Measurements from ENCODE around the gene WFIKKN2.

Gene WFIKKN2

GRCh38 chr17:50834429-50835300 is 721 bp upstream of the WFIKKN2 start:
- DNase-seq (ENCODE audit: low read depth in 2 of 2), result no peak

- no peak for DNase-seq (ENCODE audit: low read depth in 2 of 2)
These were observed 1.4 kb downstream of the WFIKKN2 start for GRCh38 chr17:50836826-50837225.

- no peak for DNase-seq (ENCODE audit: low read depth in 2 of 2)
These were observed 2.0 kb downstream of the WFIKKN2 start for GRCh38 chr17:50837286-50837979.

GRCh38 chr17:50837980-50838954 is 2.9 kb downstream of the WFIKKN2 start:
- DNase-seq (ENCODE audit: low read depth in 2 of 2), result no peak

DNA sequence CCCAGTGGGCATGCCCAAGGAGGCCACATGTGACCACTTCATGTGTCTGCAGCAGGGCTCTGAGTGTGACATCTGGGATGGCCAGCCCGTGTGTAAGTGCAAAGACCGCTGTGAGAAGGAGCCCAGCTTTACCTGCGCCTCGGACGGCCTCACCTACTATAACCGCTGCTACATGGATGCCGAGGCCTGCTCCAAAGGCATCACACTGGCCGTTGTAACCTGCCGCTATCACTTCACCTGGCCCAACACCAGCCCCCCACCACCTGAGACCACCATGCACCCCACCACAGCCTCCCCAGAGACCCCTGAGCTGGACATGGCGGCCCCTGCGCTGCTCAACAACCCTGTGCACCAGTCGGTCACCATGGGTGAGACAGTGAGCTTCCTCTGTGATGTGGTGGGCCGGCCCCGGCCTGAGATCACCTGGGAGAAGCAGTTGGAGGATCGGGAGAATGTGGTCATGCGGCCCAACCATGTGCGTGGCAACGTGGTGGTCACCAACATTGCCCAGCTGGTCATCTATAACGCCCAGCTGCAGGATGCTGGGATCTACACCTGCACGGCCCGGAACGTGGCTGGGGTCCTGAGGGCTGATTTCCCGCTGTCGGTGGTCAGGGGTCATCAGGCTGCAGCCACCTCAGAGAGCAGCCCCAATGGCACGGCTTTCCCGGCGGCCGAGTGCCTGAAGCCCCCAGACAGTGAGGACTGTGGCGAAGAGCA is 4.4 kb downstream of the WFIKKN2 start:
- no peak for DNase-seq (ENCODE audit: low read depth in 2 of 2)

DNA sequence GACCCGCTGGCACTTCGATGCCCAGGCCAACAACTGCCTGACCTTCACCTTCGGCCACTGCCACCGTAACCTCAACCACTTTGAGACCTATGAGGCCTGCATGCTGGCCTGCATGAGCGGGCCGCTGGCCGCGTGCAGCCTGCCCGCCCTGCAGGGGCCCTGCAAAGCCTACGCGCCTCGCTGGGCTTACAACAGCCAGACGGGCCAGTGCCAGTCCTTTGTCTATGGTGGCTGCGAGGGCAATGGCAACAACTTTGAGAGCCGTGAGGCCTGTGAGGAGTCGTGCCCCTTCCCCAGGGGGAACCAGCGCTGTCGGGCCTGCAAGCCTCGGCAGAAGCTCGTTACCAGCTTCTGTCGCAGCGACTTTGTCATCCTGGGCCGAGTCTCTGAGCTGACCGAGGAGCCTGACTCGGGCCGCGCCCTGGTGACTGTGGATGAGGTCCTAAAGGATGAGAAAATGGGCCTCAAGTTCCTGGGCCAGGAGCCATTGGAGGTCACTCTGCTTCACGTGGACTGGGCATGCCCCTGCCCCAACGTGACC is 5.0 kb downstream of the WFIKKN2 start:
- no peak for DNase-seq (ENCODE audit: low read depth in 2 of 2)

GRCh38 chr17:50841277-50841948 is 6.0 kb downstream of the WFIKKN2 start:
- DNase-seq (ENCODE audit: low read depth in 2 of 2), result no peak

DNA sequence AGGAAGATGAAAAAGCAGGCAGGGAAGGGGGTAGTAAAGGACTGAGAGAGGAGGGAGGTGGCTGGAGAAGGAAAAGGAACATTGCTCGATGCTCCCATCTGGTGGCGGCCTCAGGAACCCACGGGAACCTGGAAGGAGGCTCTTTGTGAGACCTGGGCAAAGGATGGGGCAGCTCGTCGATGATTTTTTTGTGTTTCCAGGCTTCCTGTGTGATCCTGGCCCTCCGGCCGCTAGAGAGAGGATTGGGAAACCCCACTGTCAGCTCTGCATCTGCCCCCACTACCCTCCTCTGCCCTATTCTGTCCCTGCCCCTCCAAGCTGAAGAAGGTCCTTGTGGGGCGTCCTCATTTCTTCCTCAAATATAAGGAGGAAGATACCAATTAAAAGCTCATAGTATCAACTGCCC is 6.6 kb downstream of the WFIKKN2 start:
- DNase-seq (ENCODE audit: low read depth in 2 of 2), result no peak

DNA sequence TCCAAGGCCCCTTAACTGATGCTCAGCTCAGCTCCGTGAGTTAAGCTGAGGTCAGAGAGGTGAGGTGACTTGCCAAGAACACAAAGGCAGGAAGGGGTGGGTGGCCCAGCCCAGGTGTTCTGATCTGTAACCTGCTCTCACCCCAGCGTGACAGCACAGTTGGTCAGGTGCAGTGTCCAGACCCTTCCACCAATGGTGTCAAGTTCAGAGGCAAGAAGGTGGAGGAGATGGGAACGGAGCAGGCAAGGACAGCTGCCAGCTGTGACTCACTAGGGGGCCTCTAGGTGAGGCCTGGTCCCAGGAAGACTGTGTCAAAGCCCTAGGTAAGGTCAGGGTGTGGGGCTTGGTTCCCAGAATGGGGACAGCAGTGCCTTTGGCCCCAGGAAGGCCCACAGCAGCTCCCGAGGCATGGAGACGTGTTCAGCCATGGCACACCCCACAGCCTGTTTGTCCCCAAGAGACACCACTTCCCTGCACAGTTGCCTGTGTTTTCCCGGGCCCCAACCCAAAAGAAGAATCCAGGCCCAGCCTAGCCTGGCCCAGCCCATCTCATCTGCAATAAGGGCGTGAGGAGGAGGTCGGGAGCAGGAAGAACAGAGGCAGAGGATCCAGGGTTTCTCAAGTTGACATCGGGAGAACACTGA is 7.2 kb downstream of the WFIKKN2 start:
- no peak for DNase-seq (ENCODE audit: low read depth in 2 of 2)

DNA sequence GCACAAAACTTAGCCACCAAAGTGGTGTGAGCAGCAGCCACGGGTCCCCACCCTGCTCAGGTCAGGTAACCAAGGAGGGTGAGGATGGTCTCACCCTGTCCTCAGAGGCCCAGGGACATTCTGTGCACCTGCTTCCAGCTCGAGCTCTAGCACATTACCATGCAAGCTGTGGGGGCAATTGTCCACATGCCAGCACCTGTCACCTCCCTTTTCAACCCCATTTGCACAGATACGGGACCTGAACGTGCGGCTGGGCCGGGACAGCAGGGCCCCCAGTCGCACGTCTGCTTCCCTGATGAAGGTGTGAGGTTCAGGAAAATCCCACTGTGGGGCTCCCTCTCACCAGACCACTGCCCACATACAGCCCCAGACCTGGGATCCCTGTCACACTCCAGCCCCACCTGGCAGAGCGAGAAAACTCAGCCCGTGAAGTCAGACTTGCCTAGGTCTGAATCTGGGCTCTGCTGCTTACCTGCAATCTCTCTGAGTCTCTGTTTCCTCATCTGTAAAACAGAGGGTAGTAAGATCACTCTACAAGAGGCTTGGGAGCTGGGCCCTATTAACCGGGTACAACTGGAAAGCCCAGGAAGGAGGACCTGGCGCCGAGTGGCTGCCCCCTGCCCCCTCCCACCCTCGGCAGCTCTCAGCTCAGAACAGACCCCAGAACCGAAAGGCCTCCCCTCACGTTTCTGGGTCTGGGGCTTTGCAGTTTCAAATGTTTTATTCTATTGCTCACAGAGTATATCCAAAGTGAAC is 7.9 kb downstream of the WFIKKN2 start:
- no peak for DNase-seq (ENCODE audit: low read depth in 2 of 2)

GRCh38 chr17:50844117-50844700 is 8.8 kb downstream of the WFIKKN2 start:
- no peak for DNase-seq (ENCODE audit: low read depth in 2 of 2)

DNA sequence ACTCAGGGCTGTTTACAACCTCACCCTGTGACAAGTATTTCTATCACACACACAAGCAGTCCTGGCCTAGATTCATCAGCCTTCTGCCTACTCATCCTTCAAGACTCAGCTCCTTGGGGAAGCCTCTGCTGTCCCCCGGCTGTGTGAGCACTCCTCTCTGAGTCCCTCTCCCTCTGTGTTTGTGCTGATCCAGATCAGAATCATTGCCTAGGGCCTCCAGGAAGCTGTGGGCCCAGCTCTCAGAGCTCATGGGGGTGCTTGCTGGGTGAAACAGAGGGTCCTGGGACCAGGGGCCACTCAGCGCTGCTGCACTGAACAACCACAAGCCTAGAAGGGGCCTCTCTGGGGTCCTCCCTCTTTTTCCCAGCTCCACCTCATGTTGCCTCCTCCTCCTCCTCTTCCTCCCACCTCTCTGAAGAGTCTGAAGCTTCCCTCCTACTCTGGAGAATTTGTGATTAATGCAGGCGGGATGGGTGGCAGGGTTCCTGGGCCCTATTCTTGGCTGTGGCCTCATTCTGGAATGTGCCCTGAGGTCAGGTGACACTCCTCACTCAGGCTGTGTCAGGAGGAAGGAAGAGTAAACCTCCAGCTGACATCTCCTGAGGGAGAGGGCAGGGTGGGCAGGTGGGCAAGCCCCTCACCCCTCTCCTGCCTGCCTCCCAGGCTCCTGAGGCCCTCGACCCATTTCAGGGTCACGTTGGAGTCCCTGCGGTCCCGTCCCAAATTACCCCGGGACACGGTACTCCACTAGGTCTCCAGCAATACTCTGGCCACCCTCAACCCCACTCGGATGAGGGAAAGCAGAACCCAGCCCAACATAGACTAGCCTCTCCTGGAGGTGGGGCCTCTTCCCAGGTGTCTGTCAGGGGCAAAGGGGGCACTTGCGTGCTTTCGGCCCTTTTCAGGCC is 10.1 kb downstream of the WFIKKN2 start:
- DNase-seq (ENCODE audit: low read depth in 2 of 2), result no peak

DNA sequence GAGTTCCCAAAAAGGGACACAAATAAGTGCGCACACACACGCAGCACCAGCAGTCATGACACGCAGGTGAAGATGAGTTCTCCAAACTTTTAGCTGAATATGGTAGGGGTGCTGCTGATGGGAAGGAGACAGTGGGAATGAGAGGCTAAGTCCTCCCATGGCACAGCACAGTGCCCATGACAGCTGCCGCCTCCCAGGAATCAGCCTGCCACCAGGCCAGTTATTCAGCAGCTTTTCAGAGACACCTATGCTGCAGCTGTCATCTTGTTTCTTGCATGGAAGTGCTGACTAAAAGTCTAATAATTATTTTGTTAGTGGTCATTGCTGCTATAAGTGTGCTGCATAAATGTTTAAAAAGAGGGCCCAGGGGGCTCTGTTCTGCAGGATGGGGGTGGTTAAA is 12.2 kb downstream of the WFIKKN2 start:
- no peak for DNase-seq (ENCODE audit: low read depth in 2 of 2)

- no peak for DNase-seq (ENCODE audit: low read depth in 2 of 2)
These were observed 12.7 kb downstream of the WFIKKN2 start for GRCh38 chr17:50848039-50848438.

- no peak for DNase-seq (ENCODE audit: low read depth in 2 of 2)
These were observed 13.3 kb downstream of the WFIKKN2 start for GRCh38 chr17:50848711-50849110.

DNA sequence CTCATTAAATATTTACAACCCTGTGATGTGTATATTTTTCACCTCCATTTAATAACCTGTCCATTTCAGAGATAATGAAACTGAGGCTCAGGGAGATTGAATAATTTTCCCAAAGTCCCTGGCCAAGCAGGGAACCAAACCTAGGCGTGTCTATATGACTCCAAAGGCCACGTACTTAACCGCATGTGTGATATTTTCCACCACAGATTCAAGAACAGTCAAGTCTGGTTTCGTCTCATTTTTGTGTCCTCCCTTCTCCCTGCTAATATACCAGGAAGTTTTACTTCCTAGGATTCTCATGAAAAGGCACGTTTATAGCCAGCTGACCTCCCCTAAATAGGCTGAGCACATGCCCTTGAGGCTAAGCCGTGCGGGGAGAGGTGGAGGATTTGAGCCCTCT is 15.3 kb downstream of the WFIKKN2 start:
- DNase-seq (ENCODE audit: low read depth in 2 of 2), result no peak

DNA sequence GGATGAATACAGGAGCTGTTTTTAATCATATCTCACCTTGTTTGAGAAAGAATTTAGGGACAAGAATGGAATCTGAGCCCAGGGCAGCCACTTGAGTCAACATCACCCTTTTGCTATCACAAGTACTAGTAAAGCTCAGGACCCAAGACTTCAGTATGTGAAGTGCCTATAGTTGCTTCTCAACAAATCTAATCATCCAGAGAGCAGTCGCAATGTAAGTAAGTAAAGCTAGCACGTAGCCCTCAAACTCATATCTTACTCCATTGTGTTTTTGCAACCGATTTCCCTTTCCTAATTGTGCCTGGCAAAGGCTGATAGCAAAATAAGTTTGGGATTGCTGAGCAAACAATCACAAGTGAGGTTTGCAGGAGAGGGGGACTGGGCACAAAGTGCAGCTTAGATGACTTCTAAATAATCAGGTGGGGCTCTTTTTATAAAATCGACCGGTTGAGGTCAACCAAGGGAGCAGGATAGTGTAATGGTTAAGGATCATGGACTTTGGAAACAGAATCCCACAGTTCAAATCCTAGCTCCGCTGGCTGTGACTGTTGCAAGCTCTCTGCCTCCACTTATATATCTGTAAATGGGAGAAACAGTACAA is 17.7 kb downstream of the WFIKKN2 start:
- no peak for DNase-seq (ENCODE audit: low read depth in 2 of 2)

Measured in activated CD8-positive, alpha-beta memory T cell treated with anti-CD3 and anti-CD28 coated beads for 4 hours (primary cell).